Measurements from ENCODE around the gene GAR1.

GRCh38 chr4:109818268-109818667, 2.7 kb downstream of the GAR1 start:
- no peak for TF ChIP-seq CTCF (IDR thresholded peaks at IDR 0.05)
- TF ChIP-seq POLR2A (IDR thresholded peaks at IDR 0.05): no peak
